Small intestine (tissue), 7 donors: Measurements from ENCODE around the gene E4F1. TPM values are rescaled to one million over a fixed set of nuclear protein-coding genes. Genes with fewer than 3 reads are reported as not detected.

ENCODE experiments used
- DNase-seq, 2 donors: peaks; one replicate each; pipeline versions ENCODE4 v3.0.0 to v3.0.0-alpha.2; 2013
- FAIRE-seq: peaks from 2 replicates; lab custom pipeline; 2012; peaks lifted over from hg19 to GRCh38; lab: Jason Lieb, UNC
- H3K27ac ChIP-seq, 3 donors: one replicate each; pipeline ENCODE4 v1.5.1; 2013; ENCODE audit warnings: low read length in 2 of 3, mild to moderate bottlenecking in 2 of 3, control low read depth in 1 of 3, inconsistent platforms in 1 of 3, low read depth in 1 of 3, moderate library complexity in 1 of 3
- H3K27me3 ChIP-seq, 3 donors: one replicate each; pipeline ENCODE4 v1.6.1; 2013; ENCODE audit warnings: low read length in 3 of 3, inconsistent platforms in 1 of 3; ENCODE audit not compliant: control insufficient read depth in 3 of 3, insufficient read depth in 3 of 3
- H3K36me3 ChIP-seq, 3 donors: one replicate each; pipeline ENCODE4 v1.6.1; 2013; ENCODE audit warnings: low read length in 3 of 3, inconsistent platforms in 1 of 3, low read depth in 1 of 3, mild to moderate bottlenecking in 1 of 3, moderate library complexity in 1 of 3; ENCODE audit not compliant: control insufficient read depth in 3 of 3, insufficient read depth in 2 of 3
- H3K4me1 ChIP-seq, 3 donors: one replicate each; pipeline ENCODE4 v1.6.1; 2013; ENCODE audit warnings: low read length in 2 of 3, inconsistent platforms in 1 of 3, low read depth in 1 of 3, mild to moderate bottlenecking in 1 of 3, moderate library complexity in 1 of 3; ENCODE audit not compliant: control insufficient read depth in 3 of 3, insufficient read depth in 2 of 3
- H3K4me3 ChIP-seq, 3 donors: one replicate each; pipeline ENCODE4 v1.5.1; 2013; ENCODE audit warnings: low read length in 3 of 3, control low read depth in 1 of 3, inconsistent platforms in 1 of 3, low read depth in 1 of 3, mild to moderate bottlenecking in 1 of 3, moderate library complexity in 1 of 3
- H3K9me3 ChIP-seq, 2 donors: one replicate each; pipeline ENCODE4 v1.6.1; 2013; ENCODE audit warnings: low read depth in 1 of 2, low read length in 1 of 2; ENCODE audit not compliant: control insufficient read depth in 2 of 2, insufficient read depth in 1 of 2
- WGBS, 3 donors: extraction: QIAGEN DNeasy Blood & Tissue Kit; methylation state at CpG; one replicate each; pipeline ENCODE4 v1.1.7; 2013; 5-methylcytosine and 5-hydroxymethylcytosine counted together
- polyA plus RNA-seq, 4 donors: library from polyadenylated mRNA; stranded (reverse) in 3 of 4; unstranded in 1 of 4; fragments of 200-250 nt in 3 of 4; fragments of 120-200 nt in 1 of 4; gene quantifications; one replicate each; pipeline versions ENCODE4 v1.2.1 to v1.2.3, GENCODE V29; 2013
- donor health status: healthy with polysubstance abuse.
- donor health status: control.
- donor health status: control.
- donor health status: Bipolar disorder and iron deficiency.
- donor health status: healthy.

The E4F1 gene
- polyA plus RNA-seq, 4 donors = 16.5 to 37.1 (median 22.8) TPM

- peaks cover 0 to 34% (median 0%) of the 10 kb centered on the region in 3 donors for H3K27me3 ChIP-seq
- H3K36me3 ChIP-seq = peaks cover 0 to 13% (median 0%) of the 10 kb centered on the region in 3 donors
- no peak for DNase-seq
- no peak overlapping the region for H3K27ac ChIP-seq
- no peak overlapping the region for H3K4me3 ChIP-seq
- FAIRE-seq = no peak
- H3K4me1 ChIP-seq = no peaks in the 10 kb centered on the region
- H3K9me3 ChIP-seq = no peaks in the 10 kb centered on the region
- 63 to 73% (median 67%) methylated on average over 26 of the region's 26 CpGs for WGBS, 3 donors
Measured at GRCh38 chr16:2276368-2277195, 53.2 kb downstream of the E4F1 start.

- Histone ChIP-seq H3K9me3 (no peaks in the 10 kb centered on the region), H3K4me3 (no peak overlapping the region), H3K4me1 (no peaks in the 10 kb centered on the region), H3K27me3 (peaks cover 0 to 34% (median 0%) of the 10 kb centered on the region in 3 donors), H3K27ac (no peak overlapping the region), H3K36me3 (peaks cover 0 to 5% (median 0%) of the 10 kb centered on the region in 3 donors)
- no peak for FAIRE-seq
- DNase-seq = no peak
- WGBS, 3 donors = 60 to 79% (median 70%) methylated on average over 22 to 25 of the region's 25 CpGs
Measured at GRCh38 chr16:2277466-2278271, 54.3 kb downstream of the E4F1 start.

GRCh38 chr16:2278272-2278608, 54.8 kb downstream of the E4F1 start:
- FAIRE-seq (no peak), DNase-seq (no peak)
- H3K9me3 ChIP-seq = no peaks in the 10 kb centered on the region
- H3K36me3 ChIP-seq = peaks cover 0 to 4% (median 0%) of the 10 kb centered on the region in 3 donors
- H3K27me3 ChIP-seq = peaks cover 0 to 34% (median 0%) of the 10 kb centered on the region in 3 donors
- H3K4me1 ChIP-seq = no peaks in the 10 kb centered on the region
- no peak overlapping the region for H3K27ac ChIP-seq
- 57 to 78% (median 70%) methylated on average over 14 of the region's 14 CpGs for WGBS, 3 donors
- no peak overlapping the region for H3K4me3 ChIP-seq

GRCh38 chr16:2278956-2279800, 55.8 kb downstream of the E4F1 start:
- DNase-seq (no peak), FAIRE-seq (no peak)
- WGBS, 3 donors = 83 to 85% (median 85%) methylated on average over 21 to 26 of the region's 26 CpGs

GRCh38 chr16:2280461-2280860, 57.1 kb downstream of the E4F1 start:
- H3K36me3 ChIP-seq = no peaks in the 10 kb centered on the region
- no peaks in the 10 kb centered on the region for H3K4me1 ChIP-seq

More at GRCh38 chr16:2278956-2279800, 55.8 kb downstream of the E4F1 start:
- Histone ChIP-seq H3K27ac (no peak overlapping the region), H3K36me3 (no peaks in the 10 kb centered on the region), H3K9me3 (no peaks in the 10 kb centered on the region), H3K4me1 (no peaks in the 10 kb centered on the region), H3K4me3 (no peak overlapping the region), H3K27me3 (peaks cover 0 to 34% (median 0%) of the 10 kb centered on the region in 3 donors)

GRCh38 chr16:2280981-2281542, 57.7 kb downstream of the E4F1 start:
- Histone ChIP-seq H3K4me3 (no peak overlapping the region), H3K36me3 (no peaks in the 10 kb centered on the region), H3K4me1 (no peaks in the 10 kb centered on the region), H3K9me3 (no peaks in the 10 kb centered on the region), H3K27ac (no peak overlapping the region), H3K27me3 (peaks cover 0 to 27% (median 0%) of the 10 kb centered on the region in 3 donors)
- DNase-seq (no peak), FAIRE-seq (no peak)
- WGBS, 3 donors = 64 to 78% (median 74%) methylated on average over 24 of the region's 24 CpGs

More at GRCh38 chr16:2280461-2280860, 57.1 kb downstream of the E4F1 start:
- Histone ChIP-seq H3K27ac (no peak overlapping the region), H3K27me3 (peaks cover 0 to 33% (median 0%) of the 10 kb centered on the region in 3 donors), H3K4me3 (no peak overlapping the region), H3K9me3 (no peaks in the 10 kb centered on the region)
- FAIRE-seq (no peak), DNase-seq (no peak)
- 85 to 88% (median 87%) methylated on average over 8 of the region's 8 CpGs for WGBS, 3 donors

- Histone ChIP-seq H3K27me3 (peaks cover 0 to 15% (median 0%) of the 10 kb centered on the region in 3 donors), H3K4me1 (no peaks in the 10 kb centered on the region), H3K27ac (no peak overlapping the region), H3K36me3 (no peaks in the 10 kb centered on the region), H3K9me3 (no peaks in the 10 kb centered on the region), H3K4me3 (no peak overlapping the region)
- WGBS, 3 donors = 38 to 58% (median 43%) methylated on average over 5 of the region's 5 CpGs
- FAIRE-seq = no peak
- DNase-seq = no peak
Measured at GRCh38 chr16:2282262-2282661, 58.9 kb downstream of the E4F1 start.
